H1 (cell line): ENCODE results near the gene HOXA13. TPM values are rescaled to one million over a fixed set of nuclear protein-coding genes. Genes with fewer than 3 reads are reported as not detected.

Source experiments
- ASH2L ChIP-seq: fragments of 200-600, 300-600 bp; sonication (generic); IDR thresholded peaks from one replicate; pipeline ENCODE4 v1.7.1; 2017; ENCODE audit warnings: low read length
- BACH1 ChIP-seq: IDR thresholded peaks from 2 replicates; pipeline ENCODE4 v1.6.1; 2012; ENCODE audit warnings: low read length, improper control_type of control experiment
- CEBPB ChIP-seq: IDR thresholded peaks from 2 replicates; pipeline ENCODE4 v1.6.1; 2012; ENCODE audit warnings: low read depth, low read length
- CHD1 ChIP-seq: IDR thresholded peaks from 2 replicates; pipeline ENCODE4 v1.6.1; 2012; ENCODE audit warnings: low read depth, low read length, improper control_type of control experiment
- CREB1 ChIP-seq: IDR thresholded peaks from 2 replicates; pipeline ENCODE4 v1.6.1; 2012; ENCODE audit warnings: inconsistent platforms
- EP300 ChIP-seq, 2 experiments: IDR thresholded peaks; 1 replicate in 1 of 2; 2 replicates in 1 of 2; pipeline ENCODE4 v1.6.1; 2011 to 2012; ENCODE audit warnings: low read depth in 2 of 2, low read length in 2 of 2, mild to moderate bottlenecking in 2 of 2, borderline replicate concordance in 1 of 2, inconsistent platforms in 1 of 2, moderate library complexity in 1 of 2
- GABPA ChIP-seq: IDR thresholded peaks from 2 replicates; pipeline ENCODE4 v1.6.1; 2011; ENCODE audit warnings: mild to moderate bottlenecking, low read length, moderate library complexity, borderline replicate concordance; ENCODE audit not compliant: insufficient read depth
- HDAC2 ChIP-seq, 2 experiments: fragments of 300-600 bp in 1 of 2; sonication (generic) in 1 of 2; IDR thresholded peaks; 2 replicates each; pipeline ENCODE4 v1.6.1; 2011 to 2012; ENCODE audit warnings: low read depth in 2 of 2, low read length in 2 of 2, mild to moderate bottlenecking in 2 of 2, moderate library complexity in 2 of 2, borderline replicate concordance in 1 of 2, inconsistent platforms in 1 of 2
- HDAC6 ChIP-seq: IDR thresholded peaks from one replicate; pipeline ENCODE4 v1.7.1; 2012; ENCODE audit warnings: low read depth, mild to moderate bottlenecking, inconsistent platforms, low read length, moderate library complexity
- KDM1A ChIP-seq: fragments of 200-600, 300-600 bp; sonication (generic); IDR thresholded peaks from 2 replicates; pipeline ENCODE4 v1.7.1; 2016; ENCODE audit warnings: mild to moderate bottlenecking, low read length, borderline replicate concordance
- KDM4A ChIP-seq: IDR thresholded peaks from one replicate; pipeline ENCODE4 v1.7.1; 2012; ENCODE audit warnings: low read depth, mild to moderate bottlenecking, moderate library complexity, low read length, inconsistent platforms; ENCODE audit not compliant: severe bottlenecking
- KDM5A ChIP-seq: fragments of 200-600 bp; IDR thresholded peaks from 2 replicates; pipeline ENCODE4 v1.7.1; 2012; ENCODE audit warnings: mild to moderate bottlenecking, low read length, inconsistent platforms, mixed read lengths
- PHF8 ChIP-seq: fragments of 200-600 bp; sonication (generic); conservative IDR thresholded peaks from 2 replicates; pipeline ENCODE4 v1.7.1; 2012; ENCODE audit warnings: low read depth, mild to moderate bottlenecking, inconsistent platforms, low read length, moderate library complexity
- RAD21 ChIP-seq, 2 experiments: IDR thresholded peaks in 1 of 2; conservative IDR thresholded peaks in 1 of 2; 2 replicates each; pipeline ENCODE4 v1.6.1; 2011; ENCODE audit warnings: low read depth in 2 of 2, low read length in 2 of 2, improper control_type of control experiment in 1 of 2, inconsistent platforms in 1 of 2, mild to moderate bottlenecking in 1 of 2, moderate library complexity in 1 of 2
- RNF2 ChIP-seq: fragments of 200-900, 300-1000 bp; sonication (generic); IDR thresholded peaks from 2 replicates; pipeline ENCODE4 v1.7.1; 2016; ENCODE audit warnings: borderline replicate concordance, low read depth, mild to moderate bottlenecking, antibody characterized with exemption, low read length; ENCODE audit not compliant: poor library complexity, severe bottlenecking; ENCODE audit errors: missing control alignments
- SP2 ChIP-seq: IDR thresholded peaks from 2 replicates; pipeline ENCODE4 v1.6.1; 2012; ENCODE audit warnings: mild to moderate bottlenecking, low read length, inconsistent platforms
- SRF ChIP-seq: IDR thresholded peaks from 2 replicates; pipeline ENCODE4 v1.6.1; 2011; ENCODE audit warnings: mild to moderate bottlenecking, low read depth, low read length, moderate library complexity
- TBP ChIP-seq: IDR thresholded peaks from 2 replicates; pipeline ENCODE4 v1.6.1; 2011; ENCODE audit warnings: low read depth, low read length, improper control_type of control experiment
- YY1 ChIP-seq: IDR thresholded peaks from 2 replicates; pipeline ENCODE4 v1.6.1; 2011; ENCODE audit warnings: low read depth, mild to moderate bottlenecking, low read length
- polyA plus RNA-seq, 7 experiments: library from polyadenylated mRNA; depleted of rRNA in 3 of 7; stranded (reverse) in 5 of 7; unstranded in 2 of 7; fragments of >200 nt in 5 of 7; fragments of 200-250 nt in 2 of 7; gene quantifications; 1 replicate in 5 of 7; 2 replicates in 1 of 7; 4 replicates in 1 of 7; pipeline versions ENCODE4 v1.2.1 to v1.2.3, GENCODE V29; 2011 to 2013; ENCODE audit warnings: missing spikeins in 2 of 7, mixed read lengths in 2 of 7
- total RNA-seq: library from RNA; stranded (reverse); fragmentation: NEBNext Ultra II Directional; extraction: Animal tissue kit (Norgen Biotek cat#: 25700); gene quantifications from 2 replicates; pipeline ENCODE4 v1.2.1, GENCODE V29; 2021
- TF ChIP-seq, protein P1 (sequence below): IDR thresholded peaks from 2 replicates; pipeline ENCODE4 v1.6.1; 2012; ENCODE audit warnings: inconsistent platforms
- TF ChIP-seq, protein P2 (sequence below): IDR thresholded peaks from 2 replicates; pipeline ENCODE4 v1.6.1; 2011; ENCODE audit warnings: low read length, improper control_type of control experiment

The HOXA13 gene
- total and polyA plus RNA-seq, 2 of the 8 experiments (the other 6 are each of a cell fraction or from before 2014, with no cell fraction given): not detected

DNA sequence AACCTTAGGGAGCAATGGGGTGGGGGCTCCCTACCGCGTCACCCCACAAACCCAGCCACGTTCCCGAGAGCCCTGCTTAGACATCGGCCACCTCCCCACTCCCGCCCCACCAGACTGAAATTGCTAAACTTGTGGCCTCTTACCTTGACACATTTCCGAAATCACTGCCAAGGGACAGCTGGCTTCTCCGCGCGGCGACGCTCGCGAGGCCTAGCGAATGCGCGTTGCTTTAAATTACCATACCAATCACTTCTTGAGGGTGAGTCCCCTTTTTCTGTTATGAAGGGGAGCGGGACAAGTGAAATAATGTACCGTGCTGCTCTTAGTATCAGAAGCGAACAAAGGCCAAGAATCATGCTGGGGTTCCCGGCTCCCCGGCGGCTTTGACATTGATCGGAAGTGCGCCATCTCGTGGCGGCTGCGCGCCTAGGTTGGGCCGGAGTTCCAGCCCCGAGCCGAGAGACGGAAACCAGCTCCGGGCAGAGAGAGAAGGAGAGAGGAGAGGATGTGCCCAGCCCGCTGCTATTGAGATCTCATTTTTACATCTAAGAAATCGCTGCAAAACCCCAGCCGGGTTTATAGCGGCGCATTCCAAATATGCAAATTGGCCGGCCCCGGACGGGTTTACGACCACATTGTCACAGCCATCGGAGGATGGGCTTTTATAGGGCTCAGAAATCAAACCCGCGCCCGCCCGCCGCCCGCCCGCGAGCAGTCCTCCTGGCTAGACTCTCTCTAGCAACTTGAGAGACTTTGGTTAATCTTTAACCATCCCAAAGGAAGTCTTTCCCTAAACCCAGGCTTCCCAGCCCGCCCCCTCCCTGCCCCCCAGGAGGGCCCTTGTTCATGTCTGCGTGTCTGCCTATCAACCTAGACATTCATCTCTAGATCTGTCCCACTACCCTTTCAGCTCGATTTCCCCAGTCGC is 20.1 kb downstream of the HOXA13 start (continued):
- TF ChIP-seq HDAC2 (IDR thresholded peaks at IDR 0.05; ENCODE audit: borderline replicate concordance in 1 of 2, low read depth in 2 of 2, low read length in 2 of 2) (no peak), ASH2L (no peak), YY1 (0 out of 2 replicates have a peak, but pooled peaks have one; percentile 36), SRF (no peak), KDM1A (no peak), CEBPB (no peak), BACH1 (no peak), HDAC6 (no peak), RAD21 (IDR thresholded peaks at IDR 0.05 in 1 of 2, conservative IDR thresholded peaks at IDR 0.05 in 1 of 2; ENCODE audit: low read depth in 2 of 2, low read length in 2 of 2) (peak; percentile 31 to 48; a peak in 3 of 4 replicates), GABPA (peak; percentile 65; the same call in 1 of the 2 replicates), SP2 (no peak), PHF8 (no peak), KDM5A (no peak), RNF2 (peak; percentile 95), KDM4A (no peak), EP300 (IDR thresholded peaks at IDR 0.05; ENCODE audit: borderline replicate concordance in 1 of 2, low read depth in 2 of 2, low read length in 2 of 2) (0 out of 3 replicates have a peak, but pooled peaks of 1 of the 2 experiments have one; percentile 17), CREB1 (no peak), TBP (no peak), CHD1 (no peak)
- TF ChIP-seq, protein P1, sequence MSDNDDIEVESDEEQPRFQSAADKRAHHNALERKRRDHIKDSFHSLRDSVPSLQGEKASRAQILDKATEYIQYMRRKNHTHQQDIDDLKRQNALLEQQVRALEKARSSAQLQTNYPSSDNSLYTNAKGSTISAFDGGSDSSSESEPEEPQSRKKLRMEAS: no peak
- TF ChIP-seq, protein P2, sequence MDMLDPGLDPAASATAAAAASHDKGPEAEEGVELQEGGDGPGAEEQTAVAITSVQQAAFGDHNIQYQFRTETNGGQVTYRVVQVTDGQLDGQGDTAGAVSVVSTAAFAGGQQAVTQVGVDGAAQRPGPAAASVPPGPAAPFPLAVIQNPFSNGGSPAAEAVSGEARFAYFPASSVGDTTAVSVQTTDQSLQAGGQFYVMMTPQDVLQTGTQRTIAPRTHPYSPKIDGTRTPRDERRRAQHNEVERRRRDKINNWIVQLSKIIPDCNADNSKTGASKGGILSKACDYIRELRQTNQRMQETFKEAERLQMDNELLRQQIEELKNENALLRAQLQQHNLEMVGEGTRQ: no peak
